GM21515 (cell line): ENCODE data around the gene KCNH5.
"Not testable (repeated sequence)": the region's sequence is repeated elsewhere in the genome, so short reads cannot be mapped to it uniquely, and the experiment has no call there.

Experiments
- ATAC-seq: cut with Tn5 transposase; IDR thresholded peaks from one replicate; pipeline ENCODE4 v1.9.1; 2021; ENCODE audit not compliant: unreplicated experiment

KCNH5 gene

DNA sequence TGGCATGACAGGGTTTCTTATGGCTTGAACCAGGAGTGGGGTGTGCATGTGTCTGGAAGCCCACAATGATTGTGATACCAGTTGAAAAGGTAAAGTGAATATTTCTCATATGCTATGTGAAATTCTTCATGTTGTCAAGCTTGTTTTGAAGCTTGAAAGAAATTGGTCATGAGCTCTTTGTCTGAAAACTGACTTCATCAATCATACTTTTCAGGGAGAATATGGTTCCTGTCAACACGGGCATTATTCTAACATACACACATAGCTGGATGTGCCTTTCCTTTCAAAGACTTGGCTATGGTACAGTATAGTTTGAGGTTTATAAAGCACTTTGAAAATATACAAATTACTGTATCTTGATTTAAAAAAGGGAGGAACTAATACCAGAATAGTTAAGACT lies 158.8 kb downstream of the KCNH5 start:
- no peak for ATAC-seq

DNA sequence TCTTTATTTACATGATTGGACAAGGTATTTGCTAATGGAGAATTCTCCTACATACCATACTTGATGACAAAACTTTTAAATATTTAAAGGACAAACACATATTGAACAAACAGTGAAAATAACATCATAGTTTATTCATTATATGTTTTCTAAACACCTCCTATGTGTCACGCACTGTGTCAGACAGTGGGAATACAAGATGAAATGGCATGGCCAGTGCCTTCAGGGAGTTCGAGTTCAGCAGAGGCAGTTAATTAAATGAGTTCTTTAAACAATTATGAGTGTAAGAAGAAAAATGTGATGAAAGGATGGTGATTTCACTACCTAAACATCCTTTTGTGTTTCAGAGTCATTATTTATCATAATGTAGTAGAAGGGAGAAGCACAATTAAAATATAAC lies 159.8 kb downstream of the KCNH5 start:
- ATAC-seq: no peak

DNA sequence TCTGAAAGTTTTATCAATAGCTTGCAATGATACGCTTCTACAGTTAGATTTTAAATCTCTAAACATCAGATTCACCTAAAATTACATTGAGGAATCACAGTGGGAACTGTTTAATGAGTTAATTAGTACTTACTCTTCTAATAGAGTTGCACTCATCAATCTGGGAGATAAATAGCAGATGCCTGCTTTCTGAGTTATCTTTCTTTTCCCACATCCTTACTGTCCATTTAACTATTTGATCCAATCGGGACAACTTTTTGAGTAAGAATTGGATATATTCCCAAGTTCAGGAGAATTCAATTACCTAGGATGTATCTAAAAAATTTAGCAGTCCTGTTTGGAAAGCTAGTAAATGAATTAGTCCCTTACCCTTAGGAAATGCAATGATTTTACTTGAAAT lies 162.3 kb downstream of the KCNH5 start:
- no peak for ATAC-seq

DNA sequence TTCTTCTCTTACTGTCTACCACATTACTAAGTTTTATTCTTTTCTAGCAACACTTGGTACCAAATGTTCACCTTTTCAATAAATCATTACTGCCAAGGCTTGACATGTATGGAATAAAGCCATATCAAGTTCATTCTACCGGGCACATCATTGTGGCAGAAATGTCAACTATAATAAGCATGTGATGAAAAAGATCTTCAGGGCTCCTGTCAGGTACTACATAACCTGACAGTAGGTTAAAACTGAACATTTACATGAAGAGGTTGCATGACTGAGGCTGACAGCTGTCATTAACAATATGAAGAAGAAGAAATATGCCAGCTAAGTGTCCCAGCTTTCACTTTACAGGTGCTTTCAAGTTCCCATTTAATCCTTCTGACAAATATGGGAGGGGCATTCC lies 178.9 kb downstream of the KCNH5 start:
- no peak for ATAC-seq

DNA sequence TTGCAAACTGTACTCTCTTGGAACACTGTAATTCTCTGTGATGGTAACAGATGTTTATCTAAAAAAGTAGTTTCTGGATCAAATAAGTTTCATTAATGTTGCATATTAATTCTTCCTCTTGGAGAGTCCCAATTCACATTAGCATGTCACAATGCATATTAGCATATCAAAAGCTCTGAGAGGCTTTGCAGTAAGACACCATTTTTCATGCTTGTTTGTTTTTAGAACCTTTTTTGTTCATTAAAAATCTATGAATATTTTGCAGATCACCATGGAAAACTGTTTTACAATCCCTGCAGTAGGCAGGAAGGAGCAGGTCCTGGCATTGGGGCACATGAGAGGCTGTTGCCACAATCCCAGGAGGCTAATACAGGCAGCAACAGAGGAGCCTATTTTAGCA lies 180.7 kb downstream of the KCNH5 start:
- no peak for ATAC-seq

DNA sequence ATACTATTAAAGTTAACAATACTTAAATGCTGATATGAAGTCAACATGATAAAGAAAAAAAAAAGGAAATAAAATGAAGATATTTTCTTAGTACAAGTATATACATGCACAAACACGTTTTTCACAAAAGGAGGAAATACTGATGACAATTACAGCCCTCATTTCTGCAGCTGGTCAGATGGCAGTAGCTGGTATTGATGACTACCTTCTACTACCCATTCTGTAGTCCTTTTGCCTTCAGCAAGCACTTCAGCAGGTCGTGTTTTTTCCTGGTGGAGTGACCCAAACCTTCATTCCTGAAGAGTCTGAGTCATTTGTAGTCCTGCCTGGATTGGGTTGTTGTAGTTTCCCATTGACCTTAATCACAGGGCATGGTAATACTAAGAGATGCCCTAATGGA lies 187.2 kb downstream of the KCNH5 start:
- ATAC-seq: not testable (repeated sequence)

DNA sequence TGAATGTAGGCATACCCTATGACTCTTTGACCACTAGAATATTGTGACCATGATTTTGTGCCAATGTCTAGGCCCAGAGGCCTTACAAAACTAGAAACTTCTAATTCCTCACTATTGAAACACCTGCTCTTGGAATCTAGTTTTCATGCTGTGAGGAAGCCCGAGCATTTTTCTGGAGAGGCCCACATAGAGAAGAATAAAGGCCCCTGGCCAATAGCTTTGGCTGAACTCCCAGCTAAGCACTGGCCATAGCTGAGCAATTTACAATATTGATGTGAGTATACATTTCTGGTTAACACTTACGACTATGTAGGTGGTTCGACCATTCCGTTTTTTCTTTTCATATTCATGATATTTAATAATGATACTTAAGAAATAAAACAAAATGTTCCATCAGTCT lies 190.3 kb downstream of the KCNH5 start:
- ATAC-seq: no peak

DNA sequence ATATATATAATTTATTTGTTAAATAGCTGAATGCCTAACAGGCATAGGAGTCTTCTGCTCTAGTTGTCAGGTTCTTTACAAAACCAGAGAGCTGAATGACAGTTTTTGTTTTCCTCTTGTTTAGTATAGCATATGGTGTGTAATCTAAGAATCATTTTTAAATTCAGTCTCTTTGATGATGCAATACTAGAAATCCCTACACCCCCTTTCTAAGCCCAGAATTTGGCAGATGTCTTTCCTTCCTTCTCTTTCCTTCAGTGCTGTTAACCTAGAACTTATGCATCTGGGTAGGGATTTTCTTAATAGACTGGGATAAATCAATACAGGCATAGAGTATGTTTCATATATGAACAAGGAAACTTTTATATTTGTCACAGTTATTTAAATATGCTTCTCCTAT lies 198.1 kb downstream of the KCNH5 start:
- no peak for ATAC-seq

DNA sequence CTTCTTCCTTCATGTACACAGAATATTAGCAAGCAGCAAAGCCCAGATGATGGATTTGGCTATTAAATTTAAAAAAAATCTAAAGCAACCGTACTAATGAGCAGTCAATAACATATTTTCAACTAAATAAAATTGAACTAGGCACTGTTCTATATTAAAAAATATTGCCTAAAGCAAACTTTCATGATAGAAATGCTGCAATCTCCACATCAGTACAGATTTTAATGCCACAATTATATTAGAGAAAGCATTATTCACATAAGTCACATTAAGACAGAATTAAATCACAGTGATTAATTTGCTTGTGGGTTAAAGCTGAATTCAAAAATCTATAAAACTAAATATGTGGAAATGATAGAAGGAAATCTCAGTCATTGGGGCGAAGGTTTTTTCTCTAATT lies 200.7 kb downstream of the KCNH5 start:
- ATAC-seq: no peak

DNA sequence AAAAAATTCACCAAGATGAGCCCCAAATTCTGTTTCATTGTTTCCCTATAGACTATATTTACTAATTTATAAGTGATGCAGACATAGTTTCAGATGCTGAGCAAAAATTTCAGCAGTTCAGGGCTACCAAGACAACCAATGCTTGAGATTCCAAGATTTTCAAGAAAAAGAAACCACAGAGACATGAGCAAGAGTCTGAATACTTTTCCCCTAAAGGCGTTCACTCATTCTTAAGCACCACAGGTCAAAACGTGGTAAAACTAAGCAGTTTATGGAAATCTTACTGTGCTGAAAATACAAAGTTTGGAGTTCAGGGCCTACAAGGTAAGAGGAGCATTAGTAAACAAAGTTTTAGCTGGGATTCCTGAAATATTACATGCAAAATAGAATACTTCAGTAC lies 221.2 kb downstream of the KCNH5 start:
- no peak for ATAC-seq

DNA sequence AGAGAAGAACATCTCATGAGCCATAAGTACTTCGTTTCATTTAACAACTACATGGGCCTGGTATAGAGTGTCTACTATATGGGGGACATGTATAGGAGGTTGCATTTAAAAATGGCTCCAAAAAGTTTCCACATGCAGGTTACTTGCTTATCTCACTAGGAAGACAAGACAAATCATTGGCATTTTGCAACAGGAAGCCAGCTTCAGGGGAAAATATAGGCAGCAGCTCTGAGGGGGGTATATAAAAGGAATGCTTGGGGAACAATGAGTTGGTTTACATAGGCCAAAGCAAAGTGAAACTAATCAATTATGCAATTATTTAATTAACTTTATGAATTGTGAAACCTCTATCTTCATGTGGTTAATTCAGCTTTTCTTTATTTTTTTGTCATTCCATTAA lies 225.3 kb downstream of the KCNH5 start:
- no peak for ATAC-seq

DNA sequence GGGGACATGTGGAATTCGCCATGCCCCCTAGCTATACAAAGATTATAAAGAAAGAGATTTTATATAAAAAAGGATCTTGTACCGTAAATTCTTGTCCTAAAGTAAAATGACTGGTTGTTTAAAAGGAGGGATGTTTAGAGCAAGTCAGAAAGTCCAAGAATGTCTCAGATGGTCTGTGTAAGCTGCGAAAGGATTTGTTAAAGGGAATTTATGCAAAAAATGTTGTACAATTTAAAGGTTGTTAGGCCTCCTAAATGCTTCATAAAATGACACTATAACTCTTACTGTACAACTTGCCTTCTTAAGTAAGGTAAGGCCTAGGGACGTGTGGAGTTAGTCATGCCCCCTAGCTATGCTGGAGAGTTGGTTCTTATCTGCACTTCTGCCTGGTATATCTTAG lies 237.6 kb downstream of the KCNH5 start:
- ATAC-seq: no peak

DNA sequence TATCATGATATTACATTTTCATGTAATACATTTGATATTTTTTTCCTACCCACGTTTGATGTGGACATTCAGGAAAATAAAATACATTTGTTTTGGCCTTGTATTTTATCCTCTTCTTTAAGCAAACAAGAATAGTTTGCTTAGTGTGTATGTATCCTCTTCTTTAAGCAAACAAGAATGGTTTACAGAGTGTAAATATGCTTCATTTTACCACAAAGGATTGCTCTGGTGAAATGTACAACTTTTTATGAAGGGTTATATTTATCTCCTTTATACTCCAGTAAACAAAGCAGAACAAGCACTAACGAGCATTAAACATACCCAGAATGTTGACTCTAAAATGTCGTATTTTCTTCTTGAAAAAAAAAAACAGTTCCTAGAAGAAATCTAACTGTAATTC lies 244.7 kb downstream of the KCNH5 start:
- no peak for ATAC-seq

DNA sequence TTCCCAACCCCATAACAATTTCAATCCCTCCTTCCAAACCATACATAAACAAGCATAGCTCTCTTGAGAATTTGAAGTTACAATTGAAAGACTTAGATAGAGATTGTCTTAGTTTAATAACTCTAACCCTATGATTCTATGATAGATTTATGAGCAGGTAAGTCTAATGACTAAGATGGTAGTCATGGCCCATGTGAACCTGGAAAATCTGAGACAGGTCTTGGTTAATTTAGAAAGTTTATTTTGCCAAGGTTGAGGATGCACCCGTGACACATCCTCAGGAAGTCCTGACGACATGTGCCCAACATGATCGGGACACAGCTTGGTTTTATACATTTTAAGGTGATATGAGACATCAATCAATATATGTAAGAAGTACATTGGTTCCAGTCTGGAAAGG lies 248.8 kb downstream of the KCNH5 start:
- no peak for ATAC-seq

DNA sequence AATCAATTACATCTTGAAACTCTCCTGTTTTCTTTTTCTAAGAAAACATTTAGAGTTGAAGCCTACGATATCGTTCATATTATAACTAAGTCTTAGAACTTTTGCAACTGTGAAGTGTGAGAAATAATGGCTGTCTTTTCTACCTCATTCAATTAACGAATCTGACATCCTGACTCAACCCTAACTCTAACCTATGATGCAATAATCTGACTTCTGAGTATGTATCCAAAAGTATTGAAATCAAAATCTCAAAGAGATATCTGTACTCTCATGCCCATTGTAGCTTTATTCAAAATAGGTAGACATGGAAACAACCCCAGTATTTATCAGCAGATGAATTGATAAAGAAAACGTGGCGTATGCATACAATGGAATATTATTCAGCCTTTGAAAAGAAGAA lies 252.7 kb downstream of the KCNH5 start:
- ATAC-seq: no peak

DNA sequence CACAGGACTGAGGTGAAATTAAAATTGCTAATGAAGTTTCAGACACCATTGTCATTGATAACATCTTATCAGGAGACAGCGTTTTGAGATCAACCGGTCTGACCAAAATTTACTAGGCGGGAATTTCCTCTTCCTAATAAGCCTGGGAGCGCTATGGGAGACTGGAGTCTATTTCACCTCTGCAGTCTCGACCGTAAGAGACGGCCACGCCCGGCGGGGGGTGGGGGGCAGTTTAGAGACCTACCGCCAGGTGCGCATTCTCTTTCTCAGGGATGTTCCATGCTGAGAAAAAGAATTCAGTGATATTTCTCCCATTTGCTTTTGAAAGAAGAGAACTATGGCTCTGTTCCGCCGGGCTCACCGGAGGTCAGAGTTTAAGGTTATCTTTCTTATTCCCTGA lies 263.9 kb downstream of the KCNH5 start:
- not testable (repeated sequence) for ATAC-seq

DNA sequence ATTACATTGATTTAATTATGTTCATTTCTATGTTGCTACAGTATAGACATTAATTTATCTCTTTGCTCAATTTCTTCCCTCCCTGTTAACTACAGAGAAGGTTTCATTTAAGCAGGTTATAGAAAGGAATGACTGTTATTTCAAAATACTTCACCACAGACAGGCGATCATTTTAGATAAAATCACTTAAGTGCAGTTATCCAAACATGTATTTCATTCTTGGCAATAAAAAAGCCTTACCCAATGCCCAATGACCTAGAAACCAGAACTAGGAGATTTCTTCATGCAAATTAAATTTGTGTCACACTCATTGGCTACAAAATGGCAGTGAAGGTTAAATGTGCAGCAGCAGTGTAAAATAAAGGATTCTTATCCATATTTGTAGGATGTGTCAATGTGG lies 266.4 kb downstream of the KCNH5 start:
- ATAC-seq: no peak

DNA sequence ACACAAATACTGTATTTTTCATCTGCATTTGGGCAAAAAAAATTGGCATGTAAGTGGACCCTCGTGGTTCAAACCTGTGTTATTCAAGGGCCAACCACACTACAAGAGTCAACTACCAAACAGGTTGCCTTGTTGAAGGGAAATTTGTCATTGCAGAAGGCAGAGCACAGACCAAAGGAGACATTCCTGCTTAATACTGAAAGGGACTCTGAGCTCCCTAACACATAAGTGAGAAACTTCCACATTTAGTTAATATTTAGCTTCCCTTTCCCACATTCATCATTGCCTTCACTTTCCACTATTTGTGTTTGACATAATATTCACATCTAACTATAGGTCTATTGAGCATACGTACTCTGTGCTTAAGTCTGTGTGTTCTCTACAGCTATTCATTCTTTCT lies 266.9 kb downstream of the KCNH5 start:
- ATAC-seq: no peak

DNA sequence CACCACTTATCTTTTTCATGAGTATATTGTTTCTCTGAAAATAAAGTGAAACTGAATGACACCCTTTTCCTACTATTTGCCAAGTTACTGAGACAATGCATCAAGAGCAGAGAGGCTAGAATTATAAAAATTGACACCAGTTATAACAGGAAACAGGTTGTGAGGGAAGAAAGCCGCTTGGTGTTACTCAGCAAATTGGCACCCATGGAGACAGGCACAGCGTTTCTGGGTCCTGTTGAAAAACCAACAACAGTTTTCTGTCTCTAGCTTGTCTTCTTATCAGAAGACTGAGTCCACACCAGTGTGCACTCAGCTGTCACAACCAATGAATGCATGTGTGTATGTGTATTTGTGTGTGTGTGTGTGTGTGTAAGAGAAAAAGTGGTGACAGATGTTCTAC lies 267.7 kb downstream of the KCNH5 start:
- ATAC-seq: no peak

DNA sequence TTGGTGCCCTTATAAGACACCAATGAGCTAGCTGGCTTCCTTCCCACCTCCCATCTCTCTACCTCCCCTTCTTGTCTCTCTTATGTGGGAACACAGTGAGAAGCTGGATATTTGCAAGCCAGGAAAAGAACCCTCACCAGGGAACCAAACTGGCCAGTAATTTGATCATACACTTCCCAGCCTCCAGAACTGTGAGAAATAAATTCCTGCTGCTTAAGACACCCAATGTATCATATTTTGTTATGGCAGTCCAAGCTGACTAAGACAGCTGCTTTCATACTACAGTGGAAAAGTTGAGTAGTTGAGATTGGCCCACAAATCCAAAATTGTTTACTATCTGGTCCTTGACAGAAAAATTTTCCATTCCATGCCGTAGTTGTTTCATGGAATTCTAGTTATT lies 269.0 kb downstream of the KCNH5 start:
- ATAC-seq: no peak

DNA sequence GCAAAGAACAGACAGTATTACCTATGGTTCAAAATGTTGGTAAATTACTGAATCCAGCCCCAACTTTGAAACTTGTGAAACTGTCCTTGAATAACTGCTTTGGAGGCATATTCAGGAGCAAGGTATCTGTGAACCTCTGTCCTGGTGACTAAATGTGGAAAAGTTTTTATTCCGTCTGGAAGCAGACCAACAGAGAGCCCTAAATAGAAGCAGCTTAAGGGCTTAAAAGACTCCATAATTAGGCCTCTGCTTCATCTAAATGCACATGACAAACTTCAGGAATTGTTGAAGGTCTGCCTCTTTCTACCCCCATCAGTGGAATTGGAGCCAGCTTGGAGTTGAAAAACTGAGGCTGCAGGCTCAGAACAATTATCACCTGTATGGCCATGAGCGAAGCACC lies 276.5 kb downstream of the KCNH5 start:
- ATAC-seq: no peak

DNA sequence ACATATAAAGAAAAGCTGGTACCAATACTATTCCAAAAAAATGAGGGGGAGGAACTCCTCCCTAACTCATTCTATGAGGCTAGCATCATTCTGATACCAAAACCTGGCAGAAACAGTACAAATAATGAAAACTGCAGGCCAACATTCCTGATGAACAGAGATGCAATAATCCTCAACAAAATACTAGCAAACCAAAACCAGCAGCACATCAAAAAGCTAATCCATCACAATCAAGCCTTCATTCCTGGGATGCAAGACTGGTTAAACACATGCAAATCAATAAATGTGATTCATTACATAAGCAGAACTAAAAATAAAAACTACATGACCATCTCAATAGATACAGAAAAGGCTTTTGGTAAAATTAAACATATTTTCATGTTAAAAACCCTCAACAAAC lies 281.3 kb downstream of the KCNH5 start:
- no peak for ATAC-seq

DNA sequence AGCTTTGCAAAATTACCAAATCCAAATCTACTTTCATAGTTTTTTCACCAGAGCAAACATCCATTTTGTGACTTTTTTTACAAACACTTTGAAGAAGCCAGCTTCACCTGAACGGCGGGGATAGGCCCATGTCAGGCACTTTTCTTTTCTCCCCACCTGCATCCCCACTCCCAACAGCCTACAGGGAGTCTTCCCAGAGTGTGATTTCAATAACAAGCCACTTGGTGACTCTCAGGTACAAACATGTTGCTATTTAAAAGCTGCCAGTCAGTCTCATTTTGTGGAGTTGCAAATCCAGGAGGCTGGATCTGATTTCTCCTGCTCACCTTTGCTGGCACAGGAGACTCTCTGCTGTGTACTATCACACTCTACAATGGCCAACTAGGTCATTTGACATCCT lies 285.5 kb downstream of the KCNH5 start:
- ATAC-seq: no peak

DNA sequence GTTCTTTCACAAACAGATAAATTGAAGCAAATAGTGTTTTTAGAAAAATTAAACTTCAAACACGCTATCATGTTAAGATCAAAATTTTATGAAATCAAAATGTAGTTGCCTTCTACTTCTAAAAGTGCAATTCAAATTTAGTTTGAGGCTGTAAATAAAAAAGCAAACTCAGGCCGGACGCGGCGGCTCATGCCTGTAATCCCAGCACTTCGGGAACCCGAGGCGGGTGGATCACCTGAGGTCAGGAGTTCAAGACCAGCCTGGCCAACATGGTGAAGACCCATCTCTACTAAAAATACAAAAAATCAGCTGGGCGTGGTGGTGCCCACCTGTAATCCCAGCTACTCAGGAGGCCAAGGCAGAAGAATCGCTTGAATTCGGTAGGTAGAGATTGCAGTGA lies 298.4 kb downstream of the KCNH5 start:
- not testable (repeated sequence) for ATAC-seq
